SK-N-DZ (cell line): ENCODE measurements around the gene DMXL2.
"Not testable (repeated sequence)": the region's sequence is repeated elsewhere in the genome, so short reads cannot be mapped to it uniquely, and the experiment has no call there.

ENCODE experiments used
- DNase-seq: peaks from one replicate; pipeline ENCODE4 v3.0.0-alpha.2; 2015; ENCODE audit warnings: low spot score

Gene DMXL2

GRCh38 chr15:51624022-51624421 lies 1.5 kb upstream of the DMXL2 start:
- no peak for DNase-seq

DNA sequence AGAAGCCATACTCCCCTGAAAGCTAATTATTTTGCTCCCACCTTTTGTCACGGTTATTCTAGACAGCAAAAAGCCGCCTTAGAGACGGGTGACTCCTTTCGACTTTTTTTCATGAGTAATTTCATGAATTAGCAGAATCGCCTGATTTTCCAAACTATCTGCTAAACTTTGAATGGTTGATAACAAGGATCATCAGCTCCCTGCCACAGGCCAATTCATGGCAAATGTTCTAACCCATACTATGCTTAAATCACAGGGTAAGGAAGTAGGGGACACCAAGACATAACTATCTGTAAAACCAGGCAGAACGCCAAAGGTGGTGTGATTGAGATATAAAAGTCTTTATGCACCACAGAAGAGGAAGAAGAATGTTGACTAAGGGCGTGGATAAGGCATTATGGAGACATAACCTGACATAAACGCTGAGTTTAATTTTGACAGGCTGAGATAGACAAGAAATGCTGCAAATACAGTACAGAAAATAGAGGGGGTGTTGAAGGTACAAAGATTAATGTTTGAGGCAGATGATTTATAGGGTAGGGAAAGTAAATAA lies 891 bp upstream of the DMXL2 start:
- DNase-seq, result no peak

- peak; percentile 64 for DNase-seq
Observed at GRCh38 chr15:51621936-51622603, 501 bp downstream of the DMXL2 start.

- DNase-seq, result no peak
Observed at GRCh38 chr15:51621155-51621765, 1.3 kb downstream of the DMXL2 start.

GRCh38 chr15:51620641-51621040 lies 1.9 kb downstream of the DMXL2 start:
- DNase-seq, result peak; percentile 17

GRCh38 chr15:51620122-51620521 lies 2.4 kb downstream of the DMXL2 start:
- no peak for DNase-seq

- DNase-seq, result no peak
Observed at GRCh38 chr15:51619331-51620035, 3.1 kb downstream of the DMXL2 start.

- no peak for DNase-seq
Observed at GRCh38 chr15:51617886-51618285, 4.7 kb downstream of the DMXL2 start.

- no peak for DNase-seq
Observed at GRCh38 chr15:51613951-51614350, 8.6 kb downstream of the DMXL2 start.

DNA sequence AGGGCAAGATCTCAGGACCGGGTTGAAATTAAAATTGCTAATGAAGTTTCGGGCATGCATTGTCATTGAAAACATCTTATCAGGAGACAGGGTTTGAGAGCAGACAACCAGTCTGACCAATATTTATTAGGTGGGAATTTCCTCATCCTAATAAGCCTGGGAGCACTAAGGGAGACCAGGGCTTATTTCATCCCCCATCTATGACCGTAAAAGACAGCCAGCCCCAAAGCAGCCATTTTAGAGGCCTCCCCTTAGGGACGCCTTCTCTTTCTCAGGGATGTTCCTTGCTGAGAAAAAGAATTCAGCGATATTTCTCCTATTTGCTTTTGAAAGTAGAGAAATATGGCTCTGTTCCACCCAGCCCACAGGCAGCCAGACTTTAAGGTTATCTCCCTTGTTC lies 9.9 kb downstream of the DMXL2 start:
- DNase-seq, result not testable (repeated sequence)

GRCh38 chr15:51603462-51603948 lies 19.1 kb downstream of the DMXL2 start:
- peak; percentile 49 for DNase-seq

DNA sequence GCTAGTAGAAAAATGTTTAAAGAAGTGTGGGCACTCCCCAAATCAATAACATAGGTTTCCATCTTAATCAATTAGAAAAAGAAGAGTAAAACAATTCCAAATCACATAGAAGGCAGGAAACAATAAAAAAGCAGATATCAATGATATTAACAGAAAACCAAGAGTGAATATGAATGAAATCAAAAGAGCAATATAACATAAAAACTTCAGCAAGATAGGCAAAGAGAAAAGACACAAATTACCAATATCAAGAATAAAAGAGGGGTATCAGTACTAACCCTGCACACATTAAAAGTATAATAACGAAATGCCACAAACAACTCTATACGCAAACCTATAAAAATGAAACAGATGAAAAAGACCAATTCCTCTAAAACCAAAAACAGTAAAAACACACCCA lies 19.6 kb downstream of the DMXL2 start:
- DNase-seq, result no peak

DNA sequence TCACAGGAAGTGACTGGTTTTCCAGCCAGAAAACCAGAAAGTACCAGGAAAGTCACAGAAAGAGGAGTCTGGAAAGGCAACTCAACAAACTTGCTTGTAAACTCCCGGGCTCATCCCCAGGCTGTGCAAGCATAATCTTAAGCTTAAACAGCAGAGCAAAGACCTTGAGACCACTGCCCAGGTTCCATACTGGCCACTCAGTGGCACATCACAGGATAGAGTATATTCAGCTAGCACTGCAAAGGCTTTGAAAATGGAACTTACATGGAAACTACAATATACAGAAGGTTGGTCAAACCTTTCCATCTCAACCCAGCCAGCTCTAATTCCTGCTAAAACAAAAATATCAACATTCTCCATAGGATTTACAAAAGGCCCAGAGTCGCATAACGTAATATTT lies 20.1 kb downstream of the DMXL2 start:
- DNase-seq, result no peak

DNA sequence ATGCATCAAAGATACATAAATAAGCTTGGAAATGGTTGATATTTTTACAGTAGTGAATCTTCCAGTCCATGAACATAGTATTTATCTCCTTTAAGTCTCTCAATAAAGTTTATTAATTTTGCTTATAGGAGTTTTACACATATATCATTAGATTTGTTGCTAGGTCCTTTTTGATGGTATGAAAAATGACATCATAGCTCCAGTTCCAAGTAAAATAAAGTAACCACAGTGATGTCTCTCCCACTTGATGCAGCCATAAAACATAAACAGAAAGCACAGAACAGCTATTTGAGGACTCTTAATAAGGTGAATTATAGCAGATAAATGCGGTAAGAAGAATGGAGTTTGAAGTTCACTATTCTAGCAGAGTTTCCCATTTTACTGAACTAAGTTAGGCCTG lies 20.8 kb downstream of the DMXL2 start:
- DNase-seq, result no peak

DNA sequence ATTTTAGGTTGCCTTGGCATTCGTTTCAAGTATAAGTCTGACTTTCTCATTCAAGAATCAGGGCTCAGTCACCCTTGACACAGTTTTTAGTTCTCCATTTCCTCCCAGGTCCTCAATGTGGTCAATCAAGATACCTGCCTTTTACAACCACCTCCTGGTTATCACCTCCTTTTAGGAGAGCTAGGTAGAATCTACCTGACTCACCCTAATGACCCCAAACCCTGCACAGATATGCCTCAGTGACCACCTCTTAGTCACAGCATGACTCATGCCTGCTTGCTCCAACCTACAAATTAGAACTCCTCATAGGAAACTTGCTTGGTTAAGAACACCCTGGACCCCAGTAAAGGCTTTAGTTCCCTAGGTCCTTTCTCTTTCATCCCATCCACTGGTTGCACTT lies 22.5 kb downstream of the DMXL2 start:
- no peak for DNase-seq

- DNase-seq, result no peak
Observed at GRCh38 chr15:51589881-51590568, 32.5 kb downstream of the DMXL2 start.

DNA sequence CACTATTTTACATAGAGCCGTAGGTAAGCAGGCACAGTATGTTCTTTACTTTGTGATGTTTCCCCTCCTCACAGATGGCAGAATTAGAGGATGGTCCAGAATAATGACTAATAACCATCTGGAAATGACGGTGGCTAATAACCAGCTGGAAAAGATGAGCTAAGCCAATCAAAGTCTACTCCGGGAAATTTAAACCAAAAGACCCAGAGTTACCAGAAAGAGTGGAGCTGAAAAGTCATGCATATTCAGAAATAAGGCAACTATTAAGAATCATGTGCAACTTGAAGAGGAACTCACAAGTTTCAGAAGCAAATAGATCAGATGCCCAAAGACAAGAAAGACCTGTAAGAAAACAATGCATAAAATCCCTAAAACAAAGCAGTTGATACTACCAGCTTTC lies 33.6 kb downstream of the DMXL2 start:
- no peak for DNase-seq

DNA sequence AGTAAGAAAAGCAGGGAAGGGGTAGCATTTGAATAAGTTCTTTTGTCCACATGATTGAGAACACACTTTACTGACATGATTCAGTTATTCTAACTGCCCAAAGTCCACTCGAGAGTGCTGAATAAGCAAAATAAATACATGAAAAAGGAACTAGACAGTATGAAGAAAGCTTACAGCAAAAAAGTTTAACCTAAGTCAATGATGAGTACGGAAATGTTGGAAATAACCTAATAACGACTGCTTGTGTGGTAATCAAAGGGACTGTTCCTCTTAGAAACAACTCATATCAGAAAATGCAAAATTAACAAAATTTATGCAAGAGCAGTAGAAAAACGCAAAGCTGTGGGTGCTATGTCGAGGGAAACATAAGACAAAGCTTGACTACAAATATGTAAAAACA lies 36.6 kb downstream of the DMXL2 start:
- no peak for DNase-seq

GRCh38 chr15:51580982-51581381 lies 41.6 kb downstream of the DMXL2 start:
- no peak for DNase-seq

DNA sequence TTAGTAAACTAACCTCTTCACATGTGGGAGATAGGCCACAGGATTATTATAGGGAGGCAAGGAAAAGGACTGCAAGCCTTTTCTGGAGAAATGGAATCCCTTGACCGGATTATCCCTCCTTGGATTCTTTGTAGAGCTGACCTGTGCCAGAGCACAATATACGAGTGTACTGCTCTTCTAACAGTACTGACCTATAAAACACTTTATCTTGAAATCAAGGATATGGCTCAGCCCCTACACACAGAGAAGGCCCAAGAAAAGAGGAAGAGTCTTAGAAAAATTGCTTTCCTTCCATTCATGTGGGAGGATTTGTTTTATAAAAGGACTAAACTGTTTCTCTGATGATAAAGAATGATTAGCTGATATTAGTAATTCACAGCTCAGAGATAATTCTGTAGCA lies 42.2 kb downstream of the DMXL2 start:
- DNase-seq, result no peak

DNA sequence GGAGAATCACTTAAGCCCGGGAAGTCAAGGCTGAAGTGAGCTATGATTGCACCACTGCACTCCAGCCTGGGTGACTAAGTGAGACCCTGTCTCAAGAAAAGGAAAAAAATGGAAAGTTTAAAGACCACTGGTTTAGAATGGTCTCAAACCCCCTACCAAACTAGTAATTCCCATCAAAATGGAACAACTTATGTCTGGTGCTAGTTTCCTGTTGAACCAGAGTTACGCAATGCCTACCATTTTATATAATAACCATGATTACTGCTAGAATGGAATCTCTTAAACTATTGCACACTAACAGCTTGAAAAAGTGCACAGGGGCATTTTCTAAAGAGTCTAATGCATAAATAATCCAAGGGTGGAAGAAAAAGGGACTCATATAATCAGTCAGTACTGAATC lies 43.6 kb downstream of the DMXL2 start:
- no peak for DNase-seq
